ENCODE data around the gene IL10.
"Not testable (repeated sequence)": the region's sequence is repeated elsewhere in the genome, so short reads cannot be mapped to it uniquely, and the experiment has no call there.

Gene IL10

DNA sequence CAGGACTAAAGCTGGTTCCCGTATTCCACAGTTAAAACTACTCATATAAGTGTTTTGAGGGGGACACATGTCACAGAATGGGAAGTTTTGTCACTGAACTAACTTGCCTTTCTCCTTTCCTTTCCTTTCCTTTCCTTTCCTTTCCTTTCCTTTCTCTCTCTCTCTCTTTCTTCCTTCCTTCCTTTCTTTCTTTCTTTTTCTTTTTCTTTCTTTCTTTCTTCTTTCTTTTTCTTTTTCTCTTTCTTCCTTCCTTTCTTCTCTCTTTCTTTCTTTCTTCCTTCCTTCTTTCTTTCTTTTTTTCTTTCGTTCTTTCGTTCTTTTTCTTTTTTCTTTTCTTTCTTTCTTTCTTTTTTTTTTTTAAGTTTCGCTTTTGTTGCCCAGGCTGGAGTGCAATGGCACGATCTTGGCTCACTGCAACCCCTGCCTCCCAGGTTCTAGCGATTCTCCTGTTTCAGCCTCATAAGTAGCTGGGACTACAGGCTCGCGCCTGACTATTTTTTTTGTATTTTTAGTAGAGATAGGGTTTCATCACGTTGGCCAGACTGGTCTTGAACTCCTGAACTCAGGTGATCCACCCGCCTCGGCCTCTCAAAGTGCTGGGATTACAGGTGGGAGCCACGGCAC, 9.4 kb downstream of the IL10 start:
- DNase-seq: not testable (repeated sequence)

DNA sequence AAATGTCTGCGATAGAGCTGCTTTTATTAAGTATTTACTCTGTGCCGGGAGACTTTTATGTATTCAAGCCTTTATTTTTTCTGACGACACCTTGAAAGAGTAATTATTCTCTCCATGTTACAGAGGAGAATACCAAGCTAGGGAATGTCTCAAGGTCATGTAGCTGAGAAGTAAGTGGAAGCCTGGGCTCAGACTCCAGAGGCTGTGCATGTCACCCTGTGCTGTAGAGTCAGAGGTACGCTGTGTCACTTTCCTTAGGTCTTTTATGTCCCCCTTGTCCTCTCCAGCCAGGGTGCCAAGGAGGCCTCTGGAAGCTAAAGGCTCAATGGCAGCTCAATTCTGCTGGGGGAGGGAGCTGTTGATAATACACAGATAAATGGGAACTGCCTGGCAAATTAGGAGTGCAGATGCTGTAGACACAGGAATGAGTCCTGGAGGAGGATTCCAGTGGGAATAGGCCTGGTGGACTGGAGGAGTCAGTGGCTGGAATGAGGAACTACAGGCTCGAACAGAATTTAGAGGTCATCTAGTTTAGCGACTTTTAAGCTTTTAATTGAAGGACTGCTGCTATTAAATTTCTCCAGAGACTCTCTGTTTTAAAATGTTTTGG, 11.0 kb downstream of the IL10 start:
- no peak for DNase-seq

- DNase-seq: no peak
Measured at GRCh38 chr1:206760590-206760989, 11.7 kb downstream of the IL10 start.

- DNase-seq: no peak
Measured at GRCh38 chr1:206757524-206758266, 14.6 kb downstream of the IL10 start.

GRCh38 chr1:206754011-206754410, 18.3 kb downstream of the IL10 start:
- DNase-seq: no peak

DNA sequence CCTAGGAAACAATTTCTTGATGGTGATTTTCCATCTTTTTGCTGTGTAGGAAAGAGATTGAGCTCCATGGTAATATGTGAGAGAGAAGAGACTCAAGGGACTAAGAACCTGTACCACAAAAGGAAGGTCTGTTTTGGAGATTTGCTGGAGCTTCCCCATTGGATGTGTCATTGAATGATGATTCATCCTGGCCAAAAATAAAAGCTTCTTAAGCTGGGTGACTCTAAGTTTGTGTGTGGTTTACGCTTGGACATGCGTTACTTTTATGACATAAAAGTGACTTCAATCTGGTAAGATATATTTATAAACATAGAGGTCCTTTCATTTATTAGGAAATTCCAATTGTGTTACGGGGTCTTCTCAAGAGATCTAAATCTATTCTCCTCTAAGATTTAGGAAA, 19.2 kb downstream of the IL10 start:
- DNase-seq: no peak

- no peak for DNase-seq
Measured at GRCh38 chr1:206752481-206752880, 19.8 kb downstream of the IL10 start.

- no peak for DNase-seq
Measured at GRCh38 chr1:206751891-206752290, 20.4 kb downstream of the IL10 start.

- no peak for DNase-seq
Measured at GRCh38 chr1:206748348-206749030, 23.8 kb downstream of the IL10 start.

DNA sequence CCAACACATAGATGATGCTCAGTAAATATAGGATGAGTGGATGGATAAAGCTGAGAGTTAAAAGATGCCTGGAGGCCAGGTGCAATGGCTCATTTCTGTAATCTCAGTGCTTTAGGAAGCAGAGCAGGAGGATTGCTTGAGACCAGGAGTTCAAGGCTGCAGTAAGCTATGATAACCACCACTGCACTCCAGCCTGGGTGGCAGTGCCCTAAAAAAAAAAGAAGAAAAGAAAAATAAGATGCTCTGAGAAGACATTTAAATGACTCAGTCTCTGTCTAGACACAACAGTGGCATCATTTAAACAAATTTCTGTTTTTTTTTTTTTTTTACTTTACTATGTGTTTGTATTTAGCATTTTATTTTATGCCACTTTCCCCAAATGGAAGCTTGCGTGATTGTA, 27.0 kb downstream of the IL10 start:
- no peak for DNase-seq

- DNase-seq: no peak
Measured at GRCh38 chr1:206744683-206745082, 27.6 kb downstream of the IL10 start.

DNA sequence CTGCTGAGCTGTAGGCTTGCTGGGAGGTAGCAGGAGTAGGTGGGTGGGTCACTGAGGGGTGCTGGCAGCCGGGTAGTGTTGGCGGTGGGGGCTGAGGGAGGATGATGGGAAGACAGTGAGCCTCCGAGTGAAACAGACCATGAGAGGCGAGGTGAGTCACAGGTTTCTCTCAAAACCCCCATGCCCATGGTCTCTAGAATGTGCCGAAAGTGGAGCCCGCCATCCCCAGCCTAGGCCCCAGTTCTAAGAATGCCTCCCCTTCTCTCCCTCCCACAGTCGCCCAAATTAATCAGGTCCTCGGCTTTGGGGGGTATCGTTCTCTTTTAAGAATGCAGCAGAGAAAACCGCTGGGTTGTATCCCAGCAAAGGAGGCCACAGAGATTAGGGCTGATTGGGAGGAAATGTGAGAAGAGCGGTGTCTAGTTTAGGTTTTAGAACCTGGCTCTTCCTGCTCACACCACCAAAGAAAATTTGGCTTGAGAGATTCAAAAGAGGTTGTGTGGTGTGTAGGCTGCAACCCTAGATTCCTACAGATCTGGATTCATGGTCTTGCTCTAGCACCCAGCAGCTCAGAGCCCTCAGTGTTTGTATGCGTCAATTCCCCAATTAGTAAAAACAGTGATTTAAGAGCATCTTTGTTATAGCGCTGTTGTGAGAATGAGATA, 29.4 kb downstream of the IL10 start:
- DNase-seq: no peak

GRCh38 chr1:206741142-206741701, 31.1 kb downstream of the IL10 start:
- no peak for DNase-seq

GRCh38 chr1:206739411-206740076, 32.8 kb downstream of the IL10 start:
- DNase-seq: no peak

- DNase-seq: no peak
Measured at GRCh38 chr1:206738370-206739366, 33.6 kb downstream of the IL10 start.

- DNase-seq: no peak
Measured at GRCh38 chr1:206737729-206738201, 34.5 kb downstream of the IL10 start.

DNA sequence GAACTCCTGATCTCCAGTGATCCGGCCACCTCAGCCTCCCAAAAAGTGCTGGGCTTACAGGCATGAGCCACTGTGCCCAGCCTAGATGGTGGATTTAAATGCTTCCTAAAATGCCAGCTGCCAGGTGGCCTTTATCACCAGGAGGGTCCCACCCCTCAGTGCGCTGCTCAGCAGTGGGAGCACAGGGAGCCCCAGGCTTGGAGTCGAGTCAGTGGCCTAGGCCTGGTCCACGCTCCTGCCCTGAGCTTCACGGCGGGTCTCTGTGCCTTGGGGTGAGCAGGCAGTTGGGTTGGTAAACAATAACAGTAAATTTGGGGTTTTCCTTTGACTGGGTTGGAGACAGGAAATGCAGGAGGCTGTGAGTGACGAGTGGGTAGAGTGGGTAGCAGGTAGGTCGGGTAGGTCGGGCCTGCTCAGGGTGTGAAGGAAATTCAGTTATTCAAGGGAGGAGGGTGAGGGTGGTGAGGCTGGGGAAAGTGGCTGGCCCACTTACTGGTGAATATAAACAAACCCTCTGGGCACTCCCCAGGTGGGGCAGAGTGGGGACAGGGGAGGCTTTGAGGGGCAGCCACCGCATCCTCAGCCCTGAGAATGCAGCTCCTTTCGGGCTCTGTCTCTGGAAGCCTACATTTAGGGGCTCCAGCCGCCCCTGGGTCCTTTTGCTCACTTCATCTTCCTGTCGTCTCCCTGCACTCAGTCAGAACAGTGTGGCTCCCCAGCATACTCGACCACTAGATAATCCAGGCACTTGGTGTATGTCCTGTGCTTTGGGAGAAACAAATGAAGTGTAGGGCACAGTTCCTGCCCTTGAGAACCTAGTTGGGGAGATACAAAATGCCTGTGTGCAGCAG, 35.2 kb downstream of the IL10 start:
- no peak for DNase-seq

DNA sequence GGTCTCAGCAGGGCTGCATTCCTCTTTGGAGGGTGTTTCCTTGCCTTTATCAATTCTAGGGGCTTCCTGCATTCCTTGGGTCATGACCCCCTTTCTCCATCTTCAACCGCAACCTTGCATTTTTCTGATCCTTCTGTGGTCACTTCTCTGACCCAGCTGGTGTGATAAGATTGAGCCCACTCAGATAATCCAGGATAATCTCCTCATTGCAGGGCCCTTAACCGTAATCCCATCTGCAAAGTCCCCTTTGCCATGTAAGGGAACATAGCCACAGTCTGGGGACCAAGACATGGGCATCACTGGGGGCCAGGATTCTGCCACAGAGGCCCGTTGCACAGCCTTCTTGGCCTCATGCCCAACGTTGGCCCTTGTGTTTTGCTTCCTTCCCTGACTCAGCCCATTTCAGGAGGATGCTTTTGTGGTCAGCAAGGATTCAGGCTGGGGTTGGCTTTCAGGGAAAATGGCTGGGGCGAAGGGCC, 36.7 kb downstream of the IL10 start:
- no peak for DNase-seq

- DNase-seq: no peak
Measured at GRCh38 chr1:206734499-206735142, 37.7 kb downstream of the IL10 start.

Measured in GOT3 (cell line).